ENCODE results near the gene CTDP1.

DNA sequence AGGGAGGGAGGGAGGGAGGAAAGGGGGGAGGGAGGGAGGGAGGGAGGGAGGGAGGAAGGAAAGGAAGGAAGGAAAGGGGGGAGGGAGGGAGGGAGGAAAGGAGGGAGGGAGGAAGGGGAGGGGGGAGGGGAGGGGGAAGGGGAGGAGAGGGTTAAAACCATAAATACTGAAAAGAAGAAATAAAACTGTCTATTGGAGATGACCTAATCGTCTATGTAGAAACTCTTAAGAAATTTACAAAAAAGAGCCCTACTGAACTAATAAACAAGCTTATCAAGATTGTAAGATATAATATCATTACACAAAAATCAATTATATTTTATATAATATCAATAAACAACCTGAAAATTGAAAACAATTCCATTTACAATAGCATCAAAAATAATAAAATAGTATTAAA lies 32.3 kb upstream of the CTDP1 start:
- TF ChIP-seq POLR2AphosphoS5 (IDR thresholded peaks at IDR 0.05; ENCODE audit: borderline replicate concordance, low read depth, low read length) (no peak), EZH2 (IDR thresholded peaks at IDR 0.05) (no peak)
